T-helper 2 cell treated with Interferon-gamma antibody and Interleukin-4, amounts not matched to agents 5 μg/mL and 100 μg/mL, for 36 hours (primary cell): ENCODE data around the gene ZNF490.
"Not testable (repeated sequence)": the region's sequence is repeated elsewhere in the genome, so short reads cannot be mapped to it uniquely, and the experiment has no call there.

Experiments
- DNase-seq: peaks from one replicate; pipeline ENCODE4 v3.0.0; 2021; ENCODE audit warnings: low spot score
- H3K27ac Mint-ChIP-seq: one replicate; pipeline ENCODE4 v1.8.0; 2021; ENCODE audit warnings: mild to moderate bottlenecking, mixed read lengths
- H3K27me3 Mint-ChIP-seq: one replicate; pipeline ENCODE4 v1.8.0; 2021; ENCODE audit warnings: low read depth, mixed read lengths
- H3K36me3 Mint-ChIP-seq: one replicate; pipeline ENCODE4 v1.8.0; 2021; ENCODE audit warnings: low read depth, mixed read lengths
- H3K4me1 Mint-ChIP-seq: one replicate; pipeline ENCODE4 v1.8.0; 2021; ENCODE audit warnings: low read depth, mixed read lengths
- H3K4me3 Mint-ChIP-seq: one replicate; pipeline ENCODE4 v1.8.0; 2022; ENCODE audit warnings: mild to moderate bottlenecking, moderate library complexity, mixed read lengths
- H3K9me3 Mint-ChIP-seq: one replicate; pipeline ENCODE4 v1.8.0; 2021; ENCODE audit warnings: mixed read lengths

ZNF490 gene

DNA sequence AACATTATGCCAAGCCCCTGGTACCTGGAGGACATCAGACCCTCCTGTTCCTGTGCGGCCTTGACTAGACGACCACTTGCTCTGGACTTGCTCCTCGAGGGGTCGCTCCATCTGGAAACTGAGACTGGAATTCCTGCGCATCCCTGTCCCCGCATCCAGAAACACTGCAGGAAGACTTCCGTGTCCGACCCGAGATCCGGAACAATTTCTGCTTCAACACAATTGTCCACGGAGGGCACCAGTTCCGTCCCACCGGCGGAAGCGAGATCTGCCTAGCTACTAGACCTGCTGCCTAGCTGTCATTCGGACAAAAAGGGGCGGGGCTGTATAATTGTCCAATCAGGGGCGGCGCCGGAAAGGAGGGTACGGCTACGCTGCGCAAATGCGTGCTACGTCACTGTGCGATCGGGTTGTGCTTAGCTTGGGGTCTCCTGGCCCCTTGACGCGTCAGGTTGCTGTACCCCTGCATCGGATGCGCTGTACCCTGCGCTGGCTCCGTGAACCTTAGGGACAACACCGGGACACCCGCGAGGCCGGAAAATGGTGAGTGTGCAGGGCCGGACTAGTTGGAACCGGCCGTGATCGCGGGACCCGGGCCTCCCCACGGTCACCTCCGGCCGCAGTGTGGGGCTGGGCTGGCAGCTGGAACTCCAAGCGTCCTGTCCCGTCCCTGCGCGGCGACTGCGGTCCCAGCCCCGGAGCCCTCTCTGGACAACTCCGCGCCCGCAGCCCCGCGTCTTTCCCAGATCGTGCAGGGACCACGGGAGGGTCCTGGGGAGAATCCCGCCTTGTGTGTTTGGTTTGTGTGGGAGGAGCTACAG, at the start of gene ZNF490, which contains the start of gene ZNF791:
TSS of gene ZNF490 (minus strand) at position 274 of the 821 bp plus-strand sequence. CDS start at position 141, 133 bp downstream.
TSS of gene ZNF791 (plus strand) at position 381 of the 821 bp plus-strand sequence. CDS start at position 541, 160 bp downstream.
- H3K27ac Mint-ChIP-seq: peak within 1 kb of the TSS; percentile 99
- peaks cover 30% of the 10 kb centered on the region for H3K36me3 Mint-ChIP-seq

DNA sequence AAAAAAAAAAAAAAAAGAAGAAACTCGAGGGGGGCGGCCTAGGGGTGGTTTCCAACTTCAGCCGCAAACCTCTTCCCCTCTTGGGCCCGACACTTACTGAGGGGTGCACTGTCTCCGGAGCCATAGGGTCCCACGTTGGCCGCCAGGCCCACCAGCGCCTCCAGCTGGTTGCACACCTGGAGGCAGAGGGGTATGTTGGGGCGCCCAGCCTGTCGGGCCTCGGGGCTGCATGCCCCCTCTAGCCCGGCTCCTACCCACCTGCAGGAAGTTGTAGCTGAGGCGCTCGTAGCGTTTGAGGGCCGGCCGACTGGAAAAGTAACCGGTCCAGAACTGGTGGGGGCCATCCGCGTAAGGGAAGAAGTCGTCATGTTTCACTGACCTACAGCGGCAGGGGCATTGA, 47.4 kb upstream of the ZNF490 start:
- H3K27me3 Mint-ChIP-seq: no peaks in the 10 kb centered on the region
- no peak overlapping the region for H3K27ac Mint-ChIP-seq
- H3K4me3 Mint-ChIP-seq: no peak overlapping the region
- peaks cover 44% of the 10 kb centered on the region for H3K36me3 Mint-ChIP-seq
- DNase-seq: no peak
- H3K9me3 Mint-ChIP-seq: no peaks in the 10 kb centered on the region
- no peaks in the 10 kb centered on the region for H3K4me1 Mint-ChIP-seq

More for the DNA sequence above, at the start of gene ZNF490, which contains the start of gene ZNF791:
- Mint-ChIP-seq H3K4me3 (peak within 1 kb of the TSS; percentile 100), H3K4me1 (peaks cover 19% of the 10 kb centered on the region), H3K9me3 (no peaks in the 10 kb centered on the region), H3K27me3 (no peaks in the 10 kb centered on the region)
- peak; percentile 96 for DNase-seq

GRCh38 chr19:12656899-12657571, 46.4 kb upstream of the ZNF490 start:
- Mint-ChIP-seq H3K27me3 (no peaks in the 10 kb centered on the region), H3K27ac (no peak overlapping the region), H3K36me3 (peaks cover 44% of the 10 kb centered on the region), H3K9me3 (no peaks in the 10 kb centered on the region), H3K4me1 (no peaks in the 10 kb centered on the region), H3K4me3 (no peak overlapping the region)
- no peak for DNase-seq

DNA sequence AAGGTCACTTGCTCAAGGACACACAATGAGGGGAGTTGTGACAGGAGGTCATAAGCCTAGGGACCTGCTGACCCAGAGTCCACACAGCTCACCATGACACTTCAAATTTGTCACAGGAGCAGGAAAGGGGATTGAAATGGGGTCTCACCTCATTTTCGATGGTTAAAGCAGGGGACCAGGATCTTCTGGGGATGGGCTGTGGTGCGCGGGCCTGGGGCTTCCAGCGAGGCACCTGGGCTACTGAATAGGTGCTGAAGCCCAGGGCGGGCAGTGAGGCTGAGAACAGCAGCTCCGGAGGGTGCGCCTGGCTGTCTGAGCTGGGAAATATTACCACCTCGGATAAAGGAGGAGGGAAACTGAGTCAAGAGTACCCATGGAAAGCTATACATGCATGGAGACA, 44.9 kb upstream of the ZNF490 start:
- no peak overlapping the region for H3K27ac Mint-ChIP-seq
- DNase-seq: no peak
- no peaks in the 10 kb centered on the region for H3K9me3 Mint-ChIP-seq
- peaks cover 46% of the 10 kb centered on the region for H3K36me3 Mint-ChIP-seq
- H3K4me1 Mint-ChIP-seq: no peaks in the 10 kb centered on the region
- H3K4me3 Mint-ChIP-seq: no peak overlapping the region
- H3K27me3 Mint-ChIP-seq: no peaks in the 10 kb centered on the region

DNA sequence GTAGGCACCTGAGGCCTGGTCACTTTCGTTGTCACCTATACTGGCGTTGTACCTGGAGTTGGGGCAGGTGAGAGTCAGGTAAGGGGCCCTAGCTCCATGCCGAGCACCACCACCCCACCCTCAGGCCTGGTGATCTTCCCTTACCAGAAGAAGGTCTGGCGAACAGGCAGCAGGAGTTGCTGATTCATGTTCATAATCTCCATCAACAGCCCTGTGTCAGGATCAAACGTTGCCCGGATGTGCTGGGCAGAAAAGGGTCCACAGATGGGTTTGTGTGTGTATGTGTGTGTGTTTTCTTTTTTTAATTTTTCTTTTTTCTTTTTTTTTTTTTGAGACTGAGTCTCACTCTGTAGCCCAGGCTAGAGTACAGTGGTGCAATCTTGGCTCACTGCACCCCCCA, 41.6 kb upstream of the ZNF490 start:
- Mint-ChIP-seq H3K27ac (no peak overlapping the region), H3K27me3 (no peaks in the 10 kb centered on the region), H3K4me3 (no peak overlapping the region), H3K36me3 (peaks cover 40% of the 10 kb centered on the region), H3K4me1 (no peaks in the 10 kb centered on the region), H3K9me3 (no peaks in the 10 kb centered on the region)
- DNase-seq: no peak

- Mint-ChIP-seq H3K27me3 (no peaks in the 10 kb centered on the region), H3K4me3 (no peak overlapping the region), H3K36me3 (peaks cover 18% of the 10 kb centered on the region), H3K9me3 (no peaks in the 10 kb centered on the region), H3K27ac (no peak overlapping the region), H3K4me1 (no peaks in the 10 kb centered on the region)
- no peak for DNase-seq
Observed at GRCh38 chr19:12649941-12650340, 39.3 kb upstream of the ZNF490 start.

GRCh38 chr19:12648088-12648487, 37.5 kb upstream of the ZNF490 start:
- H3K4me1 Mint-ChIP-seq: no peaks in the 10 kb centered on the region
- no peak for DNase-seq
- no peaks in the 10 kb centered on the region for H3K9me3 Mint-ChIP-seq
- no peak overlapping the region for H3K4me3 Mint-ChIP-seq
- H3K27ac Mint-ChIP-seq: no peak overlapping the region
- peaks cover 25% of the 10 kb centered on the region for H3K36me3 Mint-ChIP-seq
- no peaks in the 10 kb centered on the region for H3K27me3 Mint-ChIP-seq

GRCh38 chr19:12647490-12648071, 37.0 kb upstream of the ZNF490 start:
- Mint-ChIP-seq H3K36me3 (peaks cover 25% of the 10 kb centered on the region), H3K4me1 (no peaks in the 10 kb centered on the region), H3K27me3 (no peaks in the 10 kb centered on the region), H3K27ac (peak overlapping the region; percentile 36), H3K9me3 (no peaks in the 10 kb centered on the region), H3K4me3 (no peak overlapping the region)
- no peak for DNase-seq

- Mint-ChIP-seq H3K4me1 (no peaks in the 10 kb centered on the region), H3K27me3 (no peaks in the 10 kb centered on the region), H3K4me3 (no peak overlapping the region), H3K27ac (no peak overlapping the region), H3K9me3 (no peaks in the 10 kb centered on the region), H3K36me3 (peaks cover 25% of the 10 kb centered on the region)
- no peak for DNase-seq
Observed at GRCh38 chr19:12647047-12647446, 36.4 kb upstream of the ZNF490 start.

DNA sequence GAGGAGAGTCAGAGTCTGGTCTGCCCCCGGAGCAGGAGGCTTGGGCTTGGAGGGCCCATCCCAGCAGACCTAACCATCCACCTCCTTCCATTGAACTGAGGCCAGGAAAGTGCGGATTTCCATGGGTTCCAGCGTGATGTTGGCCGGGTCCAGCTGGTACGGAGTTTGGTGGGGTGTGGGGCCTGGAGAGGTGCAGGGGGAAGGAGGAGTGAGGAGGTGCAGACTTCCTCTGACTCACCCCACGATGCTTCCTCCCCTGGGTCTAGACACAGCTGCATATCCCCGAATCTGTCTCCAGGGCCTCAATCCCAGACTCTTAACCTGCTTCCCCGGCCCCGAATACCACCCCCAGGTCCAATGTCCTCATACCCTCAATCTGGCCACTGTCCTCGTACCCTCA, 35.9 kb upstream of the ZNF490 start:
- H3K27ac Mint-ChIP-seq: no peak overlapping the region
- H3K4me1 Mint-ChIP-seq: no peaks in the 10 kb centered on the region
- H3K9me3 Mint-ChIP-seq: no peaks in the 10 kb centered on the region
- H3K27me3 Mint-ChIP-seq: no peaks in the 10 kb centered on the region
- no peak overlapping the region for H3K4me3 Mint-ChIP-seq
- H3K36me3 Mint-ChIP-seq: peaks cover 21% of the 10 kb centered on the region
- no peak for DNase-seq

DNA sequence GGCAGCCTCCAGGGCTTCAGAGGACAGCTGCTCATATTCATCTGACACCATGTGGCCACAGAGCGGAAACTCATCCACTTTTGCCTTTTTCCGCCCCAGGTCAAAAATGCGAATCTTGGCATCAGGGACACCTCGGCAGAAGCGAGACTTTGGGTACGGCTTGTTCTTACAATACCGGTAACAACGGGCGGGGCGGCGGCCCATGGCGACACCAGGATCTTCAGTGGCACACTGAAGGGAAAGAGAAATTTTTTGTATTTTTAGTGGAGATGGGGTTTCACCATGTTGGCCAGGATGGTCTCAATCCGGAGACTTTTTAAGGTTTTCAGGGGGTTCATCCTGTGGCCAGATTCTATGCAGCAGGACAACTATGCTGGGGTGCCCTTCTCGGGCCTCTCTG, 33.1 kb upstream of the ZNF490 start:
- H3K27me3 Mint-ChIP-seq, H3K9me3 Mint-ChIP-seq, DNase-seq, H3K27ac Mint-ChIP-seq, H3K4me3 Mint-ChIP-seq, H3K4me1 Mint-ChIP-seq: not testable (repeated sequence)
- peaks cover 10% of the 10 kb centered on the region for H3K36me3 Mint-ChIP-seq

DNA sequence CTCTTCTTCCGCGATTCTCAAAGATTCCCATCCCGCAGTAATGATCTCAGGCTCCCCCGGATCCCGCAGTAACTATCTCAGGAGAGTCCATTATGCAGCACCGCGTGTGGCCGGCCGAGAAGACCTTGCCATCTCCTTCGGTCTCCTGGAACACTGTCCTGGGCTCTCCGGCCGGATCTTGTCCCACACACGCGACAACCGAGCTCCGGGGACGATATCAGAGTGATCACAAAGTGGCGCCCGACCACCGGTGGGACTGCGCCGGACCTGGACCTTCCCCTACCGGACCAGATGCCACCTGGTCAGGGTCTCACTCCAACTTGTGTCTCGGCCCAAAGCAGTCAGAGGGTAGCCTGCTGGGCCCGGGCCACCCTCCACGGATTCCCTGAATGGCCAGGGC, 31.9 kb upstream of the ZNF490 start:
- H3K4me3 Mint-ChIP-seq: no peak overlapping the region
- H3K4me1 Mint-ChIP-seq: peaks cover 8% of the 10 kb centered on the region
- H3K27ac Mint-ChIP-seq: no peak overlapping the region

DNA sequence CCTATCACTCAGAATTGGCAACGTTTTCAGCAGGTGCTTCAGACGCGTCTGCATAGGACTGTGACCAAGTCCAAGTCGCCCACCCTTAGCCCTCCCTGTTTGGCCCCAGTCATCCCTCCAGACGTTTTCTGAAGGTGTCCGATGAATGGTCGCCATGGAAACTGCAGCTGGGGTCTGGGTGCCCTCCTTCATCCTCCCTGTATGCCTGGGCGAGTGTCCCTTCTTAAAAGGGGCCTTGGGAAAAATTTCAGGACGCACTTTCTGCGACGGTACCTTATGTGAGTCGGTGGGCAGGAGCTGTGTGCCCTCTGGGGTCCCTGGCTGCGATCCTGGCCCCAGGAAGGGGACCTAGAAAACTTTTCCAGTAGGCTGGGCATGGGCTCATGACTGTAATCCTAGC, 30.8 kb upstream of the ZNF490 start:
- Mint-ChIP-seq H3K4me1 (peaks cover 8% of the 10 kb centered on the region), H3K27ac (no peak overlapping the region), H3K36me3 (peaks cover 10% of the 10 kb centered on the region), H3K4me3 (no peak overlapping the region), H3K27me3 (no peaks in the 10 kb centered on the region), H3K9me3 (no peaks in the 10 kb centered on the region)
- no peak for DNase-seq

More for the DNA sequence above, 31.9 kb upstream of the ZNF490 start:
- H3K36me3 Mint-ChIP-seq: peaks cover 7% of the 10 kb centered on the region
- no peak for DNase-seq
- H3K9me3 Mint-ChIP-seq: no peaks in the 10 kb centered on the region
- H3K27me3 Mint-ChIP-seq: no peaks in the 10 kb centered on the region
